ENCODE data around the gene ASB1.

GRCh38 chr2:238380336-238380735 is 46.4 kb upstream of the ASB1 start:
- TF ChIP-seq CTCF (IDR thresholded peaks at IDR 0.05) (no peak), POLR2A (IDR thresholded peaks at IDR 0.05) (no peak)

All from esophagus squamous epithelium (tissue), 4 donors.